ENCODE measurements around the gene OR2A25.

The OR2A25 gene

DNA sequence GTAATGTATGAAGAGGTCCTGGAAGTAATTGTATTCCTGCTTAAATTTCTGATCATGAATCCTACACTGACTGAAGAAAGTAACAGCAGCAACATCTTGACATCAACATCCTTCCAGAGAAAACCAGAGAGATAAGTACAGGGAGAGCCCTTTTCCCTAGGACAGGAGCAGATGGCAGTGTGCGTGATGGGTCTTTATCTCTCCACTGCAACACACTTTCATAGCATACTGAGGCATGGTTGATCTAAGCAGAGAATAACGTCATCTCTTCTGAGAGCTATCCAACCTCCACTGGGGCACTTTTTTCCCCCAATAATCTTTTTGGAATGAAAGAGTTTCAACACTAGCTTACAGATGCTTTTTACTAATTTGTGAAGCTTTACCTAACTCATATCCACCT lies 342 bp downstream of the OR2A25 start:
- WGBS, 2 experiments (ENCODE audit: insufficient coverage in 2 of 2), result 80 to 100% methylated on average over 1 to 2 of the region's 2 CpGs
- H3K4me1 ChIP-seq (ENCODE audit: control insufficient read depth, insufficient read depth, low read length, poor library complexity, severe bottlenecking), result no peaks in the 10 kb centered on the region
- no peak overlapping the region for H3K27ac ChIP-seq (ENCODE audit: low read depth, low read length, severe bottlenecking)
- H3K36me3 ChIP-seq (ENCODE audit: control insufficient read depth, insufficient read depth, low read length), result no peaks in the 10 kb centered on the region
- H3K9me3 ChIP-seq (ENCODE audit: control insufficient read depth, low read length), result no peaks in the 10 kb centered on the region
- no peak overlapping the region for H3K4me3 ChIP-seq (ENCODE audit: extremely low read depth, insufficient read depth, low read length, poor library complexity, severe bottlenecking)

DNA sequence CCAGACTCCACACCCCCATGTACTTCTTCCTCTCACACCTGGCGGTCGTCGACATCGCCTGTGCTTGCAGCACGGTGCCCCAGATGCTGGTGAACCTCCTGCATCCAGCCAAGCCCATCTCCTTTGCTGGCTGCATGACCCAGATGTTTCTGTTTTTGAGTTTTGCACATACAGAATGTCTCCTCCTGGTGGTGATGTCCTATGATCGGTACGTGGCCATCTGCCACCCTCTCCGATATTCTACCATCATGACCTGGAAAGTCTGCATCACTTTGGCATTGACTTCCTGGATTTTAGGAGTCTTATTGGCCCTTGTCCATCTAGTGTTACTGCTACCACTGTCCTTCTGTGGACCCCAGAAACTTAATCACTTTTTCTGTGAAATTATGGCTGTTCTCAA lies 4.8 kb downstream of the OR2A25 start:
- 87 to 96% methylated on average over 5 to 8 of the region's 8 CpGs for WGBS, 2 experiments (ENCODE audit: insufficient coverage in 2 of 2)
- no peaks in the 10 kb centered on the region for H3K36me3 ChIP-seq (ENCODE audit: control insufficient read depth, insufficient read depth, low read length)
- H3K27ac ChIP-seq (ENCODE audit: low read depth, low read length, severe bottlenecking), result no peak overlapping the region
- no peak overlapping the region for H3K4me3 ChIP-seq (ENCODE audit: extremely low read depth, insufficient read depth, low read length, poor library complexity, severe bottlenecking)
- no peaks in the 10 kb centered on the region for H3K4me1 ChIP-seq (ENCODE audit: control insufficient read depth, insufficient read depth, low read length, poor library complexity, severe bottlenecking)
- H3K9me3 ChIP-seq (ENCODE audit: control insufficient read depth, low read length), result no peaks in the 10 kb centered on the region

DNA sequence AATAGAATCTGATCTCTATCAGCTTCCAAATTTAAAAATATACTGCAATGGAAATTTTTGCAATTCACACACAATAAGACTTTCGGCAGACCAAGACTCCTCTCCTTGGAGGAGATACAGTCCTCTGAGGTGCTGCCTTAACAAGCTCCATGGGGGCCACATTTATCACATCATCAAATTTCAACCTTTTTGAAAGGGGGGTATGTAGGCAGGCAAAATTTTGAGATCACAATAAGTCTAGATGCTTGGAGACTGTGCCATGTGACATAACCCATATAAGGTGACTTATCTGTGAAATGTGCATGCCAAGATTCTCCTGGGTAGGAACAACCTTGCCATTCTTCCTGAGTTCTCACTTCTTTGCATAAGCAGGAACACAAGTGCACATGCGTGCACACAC lies 16.4 kb downstream of the OR2A25 start, which contains the start of gene OR2A12:
TSS of gene OR2A12 (plus strand) at position 301 of the 400 bp plus-strand sequence. CDS start 8,830 bp downstream, outside the sequence.
- no peak within 1 kb of the TSS for H3K27ac ChIP-seq (ENCODE audit: low read depth, low read length, severe bottlenecking)

DNA sequence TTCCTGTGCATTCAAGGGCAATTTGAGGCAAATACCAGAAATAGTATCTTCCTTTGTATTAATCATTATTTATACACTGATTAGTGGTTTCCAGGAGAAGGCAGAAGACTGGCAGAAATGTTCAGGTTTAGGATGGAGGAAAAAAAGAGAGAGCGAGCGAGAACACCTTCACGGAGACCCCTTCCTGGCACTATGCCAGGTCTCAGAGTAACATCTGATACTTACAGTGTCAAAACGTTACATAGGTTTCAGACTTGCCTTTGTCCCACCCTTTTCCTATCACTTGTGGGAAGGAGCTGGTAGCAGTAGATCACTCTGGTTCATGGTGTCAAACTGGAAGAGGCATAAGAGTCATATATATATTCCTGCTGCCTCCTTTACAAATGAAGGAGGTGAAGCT lies 17.1 kb downstream of the OR2A25 start:
- Histone ChIP-seq H3K27ac (ENCODE audit: low read depth, low read length, severe bottlenecking) (no peak overlapping the region), H3K36me3 (ENCODE audit: control insufficient read depth, insufficient read depth, low read length) (no peaks in the 10 kb centered on the region), H3K4me1 (ENCODE audit: control insufficient read depth, insufficient read depth, low read length, poor library complexity, severe bottlenecking) (no peaks in the 10 kb centered on the region), H3K9me3 (ENCODE audit: control insufficient read depth, low read length) (no peaks in the 10 kb centered on the region), H3K4me3 (ENCODE audit: extremely low read depth, insufficient read depth, low read length, poor library complexity, severe bottlenecking) (no peak overlapping the region)
- 60% methylated on average over 3 of the region's 4 CpGs; no CpG with 5 or more reads in 1 of the 2 experiments for WGBS, 2 experiments (ENCODE audit: insufficient coverage in 2 of 2)

More for the DNA sequence above, 16.4 kb downstream of the OR2A25 start, which contains the start of gene OR2A12:
- Histone ChIP-seq H3K36me3 (ENCODE audit: control insufficient read depth, insufficient read depth, low read length) (no peaks in the 10 kb centered on the region), H3K4me3 (ENCODE audit: extremely low read depth, insufficient read depth, low read length, poor library complexity, severe bottlenecking) (no peak within 1 kb of the TSS), H3K4me1 (ENCODE audit: control insufficient read depth, insufficient read depth, low read length, poor library complexity, severe bottlenecking) (no peaks in the 10 kb centered on the region), H3K9me3 (ENCODE audit: control insufficient read depth, low read length) (no peaks in the 10 kb centered on the region)
- WGBS, 2 experiments (ENCODE audit: insufficient coverage in 2 of 2), result 100% methylated on average over 1 of the region's 2 CpGs; no CpG with 5 or more reads in 1 of the 2 experiments

DNA sequence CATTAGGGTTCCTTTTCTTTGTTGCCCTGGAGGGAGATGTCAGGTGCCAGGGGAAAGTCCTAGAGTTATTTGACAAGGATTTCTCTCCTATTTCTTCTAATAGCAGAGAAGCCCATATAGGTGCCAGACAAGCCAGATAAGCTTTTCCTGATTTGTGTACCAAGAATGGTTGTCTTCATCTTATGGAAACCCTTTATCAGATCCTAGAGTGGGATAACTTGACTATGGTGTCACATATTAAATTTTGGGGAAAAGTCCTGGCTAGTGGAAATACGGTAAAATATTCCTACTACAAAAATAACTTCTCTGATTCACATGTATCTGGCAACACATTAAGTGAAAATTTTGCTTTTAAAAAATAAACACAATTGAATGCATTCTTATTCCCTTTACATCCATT lies 17.6 kb downstream of the OR2A25 start:
- Histone ChIP-seq H3K9me3 (ENCODE audit: control insufficient read depth, low read length) (no peaks in the 10 kb centered on the region), H3K27ac (ENCODE audit: low read depth, low read length, severe bottlenecking) (no peak overlapping the region), H3K4me3 (ENCODE audit: extremely low read depth, insufficient read depth, low read length, poor library complexity, severe bottlenecking) (no peak overlapping the region), H3K4me1 (ENCODE audit: control insufficient read depth, insufficient read depth, low read length, poor library complexity, severe bottlenecking) (no peaks in the 10 kb centered on the region), H3K36me3 (ENCODE audit: control insufficient read depth, insufficient read depth, low read length) (no peaks in the 10 kb centered on the region)
- WGBS, 2 experiments (ENCODE audit: insufficient coverage in 2 of 2), result no CpG with 5 or more reads among the region's 1 CpG

DNA sequence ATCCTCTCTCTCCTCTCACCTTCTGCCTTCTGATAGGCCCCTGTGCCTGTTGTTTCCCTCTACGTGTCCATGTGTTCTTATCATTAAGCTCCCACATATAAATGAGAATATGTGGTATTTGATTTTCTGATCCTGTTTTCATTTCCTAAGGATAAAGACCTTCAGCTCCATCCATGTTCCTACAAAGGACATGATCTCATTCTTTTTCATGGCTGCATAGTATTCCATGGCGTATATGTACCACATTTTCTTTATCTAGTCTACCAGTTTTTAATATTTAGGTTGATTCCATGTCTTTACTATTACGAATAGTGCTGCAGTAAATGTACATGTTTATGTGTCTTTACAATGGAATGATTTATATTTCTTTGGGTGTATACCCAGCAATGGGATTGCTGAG lies 21.1 kb downstream of the OR2A25 start:
- H3K36me3 ChIP-seq (ENCODE audit: control insufficient read depth, insufficient read depth, low read length), result no peaks in the 10 kb centered on the region
- H3K4me1 ChIP-seq (ENCODE audit: control insufficient read depth, insufficient read depth, low read length, poor library complexity, severe bottlenecking), result no peaks in the 10 kb centered on the region
- H3K27ac ChIP-seq (ENCODE audit: low read depth, low read length, severe bottlenecking), result no peak overlapping the region
- H3K9me3 ChIP-seq (ENCODE audit: control insufficient read depth, low read length), result no peaks in the 10 kb centered on the region
- no peak overlapping the region for H3K4me3 ChIP-seq (ENCODE audit: extremely low read depth, insufficient read depth, low read length, poor library complexity, severe bottlenecking)
- WGBS, 2 experiments (ENCODE audit: insufficient coverage in 2 of 2), result no CpG with 5 or more reads among the region's 3 CpGs

DNA sequence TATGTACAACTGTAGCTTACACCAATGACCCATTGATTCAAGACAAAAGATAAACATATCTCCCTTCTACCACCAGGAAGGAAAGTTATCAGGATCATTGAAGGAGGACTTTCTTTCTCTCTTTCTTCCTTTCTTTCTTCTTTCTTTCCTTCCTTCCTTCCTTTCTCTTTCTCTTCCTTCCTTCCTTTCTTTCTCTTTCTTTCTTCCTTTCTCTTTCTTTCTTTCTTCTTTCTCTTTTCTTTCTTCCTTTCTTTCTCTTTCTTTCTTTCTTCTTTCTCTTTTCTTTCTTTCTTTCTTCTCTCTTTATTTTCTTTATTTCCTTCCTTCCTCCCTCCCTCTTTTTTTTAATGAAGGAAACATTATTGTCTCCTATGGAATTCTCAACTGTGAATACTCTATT lies 29.2 kb downstream of the OR2A25 start:
- no peak overlapping the region for H3K4me3 ChIP-seq (ENCODE audit: extremely low read depth, insufficient read depth, low read length, poor library complexity, severe bottlenecking)
- no peak overlapping the region for H3K27ac ChIP-seq (ENCODE audit: low read depth, low read length, severe bottlenecking)
- peaks cover 8% of the 10 kb centered on the region for H3K4me1 ChIP-seq (ENCODE audit: control insufficient read depth, insufficient read depth, low read length, poor library complexity, severe bottlenecking)
- no peaks in the 10 kb centered on the region for H3K36me3 ChIP-seq (ENCODE audit: control insufficient read depth, insufficient read depth, low read length)
- H3K9me3 ChIP-seq (ENCODE audit: control insufficient read depth, low read length), result no peaks in the 10 kb centered on the region

DNA sequence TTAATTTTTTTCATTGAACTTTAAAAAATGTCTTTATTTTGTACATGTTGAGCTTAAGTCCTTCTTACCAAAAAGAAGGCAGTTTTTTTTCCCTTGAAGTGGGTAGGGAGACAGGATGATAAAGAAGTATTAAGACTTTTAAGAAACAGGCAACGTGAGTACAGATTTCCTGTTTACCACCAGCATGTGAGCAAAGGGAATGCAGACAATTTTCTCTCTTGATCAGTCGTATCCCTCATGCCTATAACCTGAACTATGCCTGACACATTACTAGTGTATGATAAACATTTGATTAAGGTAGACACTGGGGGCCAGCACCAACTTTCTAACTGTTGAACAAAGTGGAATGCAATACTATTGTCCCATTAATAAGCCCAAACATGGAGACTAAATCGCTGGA lies 31.0 kb downstream of the OR2A25 start:
- Histone ChIP-seq H3K36me3 (ENCODE audit: control insufficient read depth, insufficient read depth, low read length) (no peaks in the 10 kb centered on the region), H3K4me1 (ENCODE audit: control insufficient read depth, insufficient read depth, low read length, poor library complexity, severe bottlenecking) (peaks cover 8% of the 10 kb centered on the region), H3K27ac (ENCODE audit: low read depth, low read length, severe bottlenecking) (no peak overlapping the region), H3K4me3 (ENCODE audit: extremely low read depth, insufficient read depth, low read length, poor library complexity, severe bottlenecking) (no peak overlapping the region), H3K9me3 (ENCODE audit: control insufficient read depth, low read length) (no peaks in the 10 kb centered on the region)
- 60% methylated on average over 1 of the region's 3 CpGs; no CpG with 5 or more reads in 1 of the 2 experiments for WGBS, 2 experiments (ENCODE audit: insufficient coverage in 2 of 2)

DNA sequence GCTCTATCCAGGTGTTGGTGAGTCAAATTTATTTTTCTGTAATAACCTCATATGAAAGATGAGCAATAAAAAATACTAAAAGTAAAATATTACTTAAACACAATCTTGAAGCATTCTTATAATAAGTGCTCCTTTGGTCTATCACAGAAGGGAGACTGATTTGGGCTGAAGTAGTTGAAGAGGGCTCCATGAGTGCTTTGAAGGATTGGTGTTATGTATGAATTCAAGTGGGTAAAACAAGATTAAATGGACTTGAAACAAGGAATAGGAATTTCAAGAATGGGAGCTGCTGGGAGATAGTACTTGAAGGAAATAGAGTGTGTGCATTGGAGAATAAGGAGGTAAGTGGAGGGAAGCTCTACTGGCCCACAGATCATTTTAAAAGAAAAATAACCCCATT lies 32.4 kb downstream of the OR2A25 start:
- Histone ChIP-seq H3K27ac (ENCODE audit: low read depth, low read length, severe bottlenecking) (no peak overlapping the region), H3K9me3 (ENCODE audit: control insufficient read depth, low read length) (no peaks in the 10 kb centered on the region), H3K4me1 (ENCODE audit: control insufficient read depth, insufficient read depth, low read length, poor library complexity, severe bottlenecking) (peaks cover 8% of the 10 kb centered on the region), H3K36me3 (ENCODE audit: control insufficient read depth, insufficient read depth, low read length) (no peaks in the 10 kb centered on the region), H3K4me3 (ENCODE audit: extremely low read depth, insufficient read depth, low read length, poor library complexity, severe bottlenecking) (no peak overlapping the region)

DNA sequence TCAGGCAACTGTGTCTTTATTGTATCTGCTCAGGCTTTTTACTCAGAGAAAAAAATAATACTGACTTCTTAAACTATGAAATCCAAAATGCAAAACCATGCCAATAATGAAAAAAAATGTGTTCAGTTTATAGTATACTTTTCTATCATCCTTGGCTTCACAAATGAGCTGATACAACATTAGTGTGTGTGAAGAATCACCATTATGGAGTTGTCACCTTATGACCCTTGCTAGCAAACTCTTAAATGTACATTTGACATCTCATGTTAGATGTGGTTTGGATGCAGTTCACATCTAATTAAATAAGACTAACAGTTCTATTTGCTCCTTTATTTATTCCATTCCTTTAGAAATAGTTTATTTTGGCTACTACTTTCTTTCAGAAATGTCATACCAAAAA lies 35.6 kb downstream of the OR2A25 start:
- H3K4me1 ChIP-seq (ENCODE audit: control insufficient read depth, insufficient read depth, low read length, poor library complexity, severe bottlenecking), result peaks cover 8% of the 10 kb centered on the region

DNA sequence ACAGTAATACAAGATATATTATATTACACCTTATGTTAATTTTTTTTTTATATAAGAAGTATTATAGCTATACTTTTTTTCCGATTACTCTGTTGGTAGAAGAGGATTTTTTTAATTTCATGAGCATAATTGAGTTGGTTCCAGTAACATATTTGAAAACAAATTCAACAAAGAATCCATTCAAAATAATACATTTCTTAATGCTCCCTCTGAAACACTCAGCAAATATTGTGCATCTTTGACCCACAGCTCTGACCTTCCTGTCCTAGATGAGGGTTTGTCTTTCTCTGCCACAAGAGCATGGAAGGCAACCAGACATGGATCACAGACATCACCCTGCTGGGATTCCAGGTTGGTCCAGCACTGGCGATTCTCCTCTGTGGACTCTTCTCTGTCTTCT lies 39.7 kb downstream of the OR2A25 start, which contains the start of gene OR2A2:
TSS of gene OR2A2 (plus strand) at position 301 of the 400 bp plus-strand sequence. CDS start at position 301, 0 bp downstream.
- no peaks in the 10 kb centered on the region for H3K36me3 ChIP-seq (ENCODE audit: control insufficient read depth, insufficient read depth, low read length)
- no peak within 1 kb of the TSS for H3K4me3 ChIP-seq (ENCODE audit: extremely low read depth, insufficient read depth, low read length, poor library complexity, severe bottlenecking)
- 100% methylated on average over 1 of the region's 2 CpGs for WGBS, 2 experiments (ENCODE audit: insufficient coverage in 2 of 2)
- no peak within 1 kb of the TSS for H3K27ac ChIP-seq (ENCODE audit: low read depth, low read length, severe bottlenecking)
- H3K9me3 ChIP-seq (ENCODE audit: control insufficient read depth, low read length), result no peaks in the 10 kb centered on the region
- H3K4me1 ChIP-seq (ENCODE audit: control insufficient read depth, insufficient read depth, low read length, poor library complexity, severe bottlenecking), result no peaks in the 10 kb centered on the region

More for the DNA sequence above, 35.6 kb downstream of the OR2A25 start:
- Histone ChIP-seq H3K9me3 (ENCODE audit: control insufficient read depth, low read length) (no peaks in the 10 kb centered on the region), H3K36me3 (ENCODE audit: control insufficient read depth, insufficient read depth, low read length) (no peaks in the 10 kb centered on the region), H3K4me3 (ENCODE audit: extremely low read depth, insufficient read depth, low read length, poor library complexity, severe bottlenecking) (no peak overlapping the region), H3K27ac (ENCODE audit: low read depth, low read length, severe bottlenecking) (no peak overlapping the region)
